AG10803 (cell line): ENCODE data around the gene DRC1.

Experiments used
- DNase-seq: peaks from one replicate; pipeline ENCODE4 v3.0.0; 2010; ENCODE audit warnings: low read depth
- H3K4me3 ChIP-seq: 2 replicates; pipeline ENCODE4 v1.5.1; 2011; ENCODE audit warnings: mild to moderate bottlenecking, low read length, control low read depth
- CTCF ChIP-seq: conservative IDR thresholded peaks from 2 replicates; pipeline ENCODE4 v1.5.1; 2011; ENCODE audit warnings: mild to moderate bottlenecking, low read length, control low read depth, inconsistent platforms

DRC1 gene

GRCh38 chr2:26483516-26483915, 81.8 kb downstream of the DRC1 start:
- H3K4me3 ChIP-seq: no peak overlapping the region
- no peak for TF ChIP-seq CTCF
- DNase-seq: no peak

- no peak for TF ChIP-seq CTCF
- H3K4me3 ChIP-seq: no peak overlapping the region
- no peak for DNase-seq
Measured at GRCh38 chr2:26483957-26484565, 82.3 kb downstream of the DRC1 start.

GRCh38 chr2:26484579-26484978, 82.9 kb downstream of the DRC1 start:
- no peak overlapping the region for H3K4me3 ChIP-seq
- no peak for DNase-seq
- no peak for TF ChIP-seq CTCF

GRCh38 chr2:26485099-26485498, 83.4 kb downstream of the DRC1 start:
- H3K4me3 ChIP-seq: no peak overlapping the region
- DNase-seq: no peak
- no peak for TF ChIP-seq CTCF

GRCh38 chr2:26485725-26486418, 84.2 kb downstream of the DRC1 start:
- DNase-seq: no peak

GRCh38 chr2:26486789-26487188, 85.1 kb downstream of the DRC1 start:
- no peak for TF ChIP-seq CTCF
- no peak for DNase-seq
- H3K4me3 ChIP-seq: no peak overlapping the region

More at GRCh38 chr2:26485725-26486418, 84.2 kb downstream of the DRC1 start:
- H3K4me3 ChIP-seq: no peak overlapping the region
- TF ChIP-seq CTCF: no peak

GRCh38 chr2:26487192-26487591, 85.5 kb downstream of the DRC1 start:
- TF ChIP-seq CTCF: no peak
- no peak overlapping the region for H3K4me3 ChIP-seq
- no peak for DNase-seq
